K562 (cell line): ENCODE results near the gene CDC14A. TPM values are rescaled to one million over a fixed set of nuclear protein-coding genes. Genes with fewer than 3 reads are reported as not detected.

ENCODE experiments used
- CEBPG ChIP-seq, 3 experiments: fragments of 200-800 bp in 1 of 3; sonication (Bioruptor generic) in 1 of 3; sonication (generic) in 1 of 3; formaldehyde crosslinking in 1 of 3; IDR thresholded peaks in 2 of 3; conservative IDR thresholded peaks in 1 of 3; 2 replicates each; pipeline versions ENCODE4 v1.6.1 to v1.8.0; 2016 to 2022; ENCODE audit warnings: missing compliant biosample characterization in 2 of 3, missing genetic modification characterization in 2 of 3, mild to moderate bottlenecking in 1 of 3, missing genetic modification reagents in 1 of 3
- COPS2 ChIP-seq: fragments of 450-650 bp; conservative IDR thresholded peaks from 2 replicates; pipeline ENCODE4 v1.6.1; 2016; ENCODE audit warnings: mild to moderate bottlenecking, moderate library complexity
- DPF2 ChIP-seq: fragments of 450-650 bp; IDR thresholded peaks from 2 replicates; pipeline ENCODE4 v1.6.1; 2016
- MLLT1 ChIP-seq, 2 experiments: fragments of 450-650 bp; IDR thresholded peaks; 2 replicates each; pipeline ENCODE4 v1.6.1; 2016
- MNT ChIP-seq, 2 experiments: fragments of 450-650 bp; conservative IDR thresholded peaks; 2 replicates each; pipeline ENCODE4 v1.6.1; 2017; ENCODE audit warnings: mild to moderate bottlenecking in 2 of 2, moderate library complexity in 2 of 2
- PHF8 ChIP-seq: fragments of 200-600 bp; sonication (generic); IDR thresholded peaks from 2 replicates; pipeline ENCODE4 v1.6.1; 2012; ENCODE audit warnings: mixed run types, mild to moderate bottlenecking, inconsistent platforms, low read length, moderate library complexity, borderline replicate concordance
- PYGO2 ChIP-seq: fragments of 450-650 bp; IDR thresholded peaks from 2 replicates; pipeline ENCODE4 v1.6.1; 2016; ENCODE audit warnings: mild to moderate bottlenecking, missing genetic modification characterization, moderate library complexity, missing compliant biosample characterization
- RBBP5 ChIP-seq: fragments of 200-600 bp; sonication (generic); IDR thresholded peaks from 2 replicates; pipeline ENCODE4 v1.6.1; 2012; ENCODE audit warnings: borderline replicate concordance, mild to moderate bottlenecking, low read length, control low read depth, inconsistent platforms; ENCODE audit not compliant: insufficient read depth, poor library complexity, severe bottlenecking
- RNF219 ChIP-seq: fragments of 250-450 bp; sonication (Bioruptor Pico); IDR thresholded peaks from 2 replicates; pipeline ENCODE4 v1.5.0; 2022; ENCODE audit warnings: mild to moderate bottlenecking
- TRIM25 ChIP-seq: fragments of 450-650 bp; IDR thresholded peaks from 2 replicates; pipeline ENCODE4 v1.7.0; 2016; ENCODE audit warnings: borderline replicate concordance
- TRIM28 ChIP-seq: fragments of 450-650 bp; IDR thresholded peaks from 2 replicates; pipeline ENCODE4 v1.6.1; 2017
- TSHZ1 ChIP-seq: fragments of 250-450 bp; sonication (Bioruptor Pico); IDR thresholded peaks from 2 replicates; pipeline ENCODE4 v1.4.0; 2020; ENCODE audit warnings: mild to moderate bottlenecking, moderate library complexity
- ZNF224 ChIP-seq: sonication (generic); formaldehyde crosslinking; IDR thresholded peaks from 2 replicates; pipeline ENCODE4 v1.8.0; 2022; ENCODE audit warnings: mild to moderate bottlenecking, missing genetic modification reagents
- polyA plus RNA-seq, 8 experiments: library from polyadenylated mRNA; depleted of rRNA in 4 of 8; stranded (reverse) in 5 of 8; unstranded in 3 of 8; fragments of >200 nt; fragmentation: Nextera tagmentation in 2 of 8; fragmentation: Illumina TruSeq in 1 of 8; extraction: Ambion mirVana in 2 of 8; extraction: Trizol in 1 of 8; gene quantifications; 2 replicates each; pipeline versions ENCODE4 v1.2.1 to v1.2.3, GENCODE V29; 2011 to 2014; ENCODE audit warnings: inconsistent platforms in 1 of 8, missing spikeins in 1 of 8
- total RNA-seq, 7 experiments: library from RNA; depleted of rRNA in 6 of 7; stranded (reverse); fragments of >200 nt in 6 of 7; fragmentation: Illumina TruSeq in 2 of 7; extraction: Trizol in 2 of 7; gene quantifications; 2 replicates each; pipeline versions ENCODE4 v1.2.1 to v1.2.3, GENCODE V29; 2011 to 2021; ENCODE audit warnings: low replicate concordance in 1 of 7

Gene CDC14A
- total and polyA plus RNA-seq, 9 of the 15 experiments (the other 6 are each of a cell fraction or from before 2014, with no cell fraction given) = 17.0 to 74.3 (median 33.4) TPM

- TF ChIP-seq TSHZ1 (CRISPR knock-in tag) = no peak
- TF ChIP-seq RNF219 (CRISPR knock-in tag) = no peak
- no peak for TF ChIP-seq PHF8
- TF ChIP-seq MNT (conservative IDR thresholded peaks at IDR 0.05) = peak in 1 of 2 experiments; percentile 50; a peak in 1 of 4 replicates
- TF ChIP-seq ZNF224 (CRISPR knock-in tag) = no peak
- TF ChIP-seq DPF2 = peak; percentile 99
- TF ChIP-seq MLLT1 (IDR thresholded peaks at IDR 0.05) = 0 out of 4 replicates have a peak, but pooled peaks of 1 of the 2 experiments have one; percentile 24
- TF ChIP-seq TRIM25 = no peak
- TF ChIP-seq COPS2 = no peak
- no peak for TF ChIP-seq TRIM28
- TF ChIP-seq RBBP5 = peak; percentile 40
- no peak for TF ChIP-seq PYGO2 (tag)
- no peak for TF ChIP-seq CEBPG (CRISPR knock-in tag; IDR thresholded peaks at IDR 0.05)
- TF ChIP-seq CEBPG (tag; conservative IDR thresholded peaks at IDR 0.05 in 1 of 2, IDR thresholded peaks at IDR 0.05 in 1 of 2) = no peak
Observed at GRCh38 chr1:100347009-100347966, 5.0 kb upstream of the CDC14A start (continued).
